Activated naive CD8-positive, alpha-beta T cell treated with anti-CD3 and anti-CD28 coated beads, Interleukin-2, amount 10 ng/mL, durations not matched to agents 7 days and 5 days (primary cell): ENCODE data around the gene CH25H. TPM values are rescaled to one million over a fixed set of nuclear protein-coding genes. Genes with fewer than 3 reads are reported as not detected.
"Not testable (repeated sequence)": the region's sequence is repeated elsewhere in the genome, so short reads cannot be mapped to it uniquely, and the experiment has no call there.

Experiments used
- ATAC-seq: fragments of 150-1000 bp; cut with Tn5 transposase; one replicate; pipeline ENCODE4 v1.10.0; 2021; ENCODE audit warnings: low read depth, moderate library complexity
- POLR2A ChIA-PET: fragments of 350-600 bp; sonication (Branson Sonifier 250); formaldehyde crosslinking; loops from one replicate; lab custom pipeline; 2021; ENCODE audit warnings: antibody characterized with exemption; lab: Charles Lee
- DNase-seq: peaks from one replicate; pipeline ENCODE4 v3.0.0; 2021
- H3K27ac Mint-ChIP-seq: one replicate; pipeline ENCODE4 v1.8.0; 2022; ENCODE audit warnings: mild to moderate bottlenecking, mixed read lengths
- H3K27me3 Mint-ChIP-seq: one replicate; pipeline ENCODE4 v1.8.0; 2022; ENCODE audit warnings: mild to moderate bottlenecking, moderate library complexity, mixed read lengths
- H3K36me3 Mint-ChIP-seq: one replicate; pipeline ENCODE4 v1.8.0; 2021; ENCODE audit warnings: mild to moderate bottlenecking, mixed read lengths
- H3K4me1 Mint-ChIP-seq: one replicate; pipeline ENCODE4 v1.8.0; 2021; ENCODE audit warnings: mixed read lengths
- H3K4me3 Mint-ChIP-seq: one replicate; pipeline ENCODE4 v1.8.0; 2022; ENCODE audit warnings: mild to moderate bottlenecking, moderate library complexity, mixed read lengths
- H3K9me3 Mint-ChIP-seq: one replicate; pipeline ENCODE4 v1.8.0; 2021; ENCODE audit warnings: mixed read lengths
- total RNA-seq, 2 experiments: library from RNA; stranded (reverse); gene quantifications; one replicate each; pipeline ENCODE4 v1.2.3, GENCODE V29; 2021

The CH25H gene
- total RNA-seq, 2 experiments from 2014 or later, result not detected

- H3K9me3 Mint-ChIP-seq, POLR2A ChIA-PET, H3K4me3 Mint-ChIP-seq, DNase-seq, H3K27ac Mint-ChIP-seq, ATAC-seq: not testable (repeated sequence)
- Mint-ChIP-seq H3K27me3 (peaks cover 39% of the 10 kb centered on the region), H3K36me3 (peaks cover 19% of the 10 kb centered on the region), H3K4me1 (peaks cover 22% of the 10 kb centered on the region)
Observed at GRCh38 chr10:89168354-89168900, 38.7 kb downstream of the CH25H start.

- peaks cover 26% of the 10 kb centered on the region for H3K4me1 Mint-ChIP-seq
- peaks cover 15% of the 10 kb centered on the region for H3K36me3 Mint-ChIP-seq
- H3K27ac Mint-ChIP-seq, result no peak overlapping the region
- POLR2A ChIA-PET, result no interaction called here
- H3K4me3 Mint-ChIP-seq, result no peak overlapping the region
- H3K9me3 Mint-ChIP-seq, result no peaks in the 10 kb centered on the region
- peaks cover 34% of the 10 kb centered on the region for H3K27me3 Mint-ChIP-seq
- ATAC-seq (no peak), DNase-seq (no peak)
Observed at GRCh38 chr10:89167915-89168314, 39.2 kb downstream of the CH25H start.

GRCh38 chr10:89165923-89166322, 41.2 kb downstream of the CH25H start:
- POLR2A ChIA-PET, result no interaction called here
- peaks cover 16% of the 10 kb centered on the region for H3K27me3 Mint-ChIP-seq
- peaks cover 24% of the 10 kb centered on the region for H3K4me1 Mint-ChIP-seq
- H3K9me3 Mint-ChIP-seq, result no peaks in the 10 kb centered on the region
- H3K36me3 Mint-ChIP-seq, result peaks cover 13% of the 10 kb centered on the region
- H3K27ac Mint-ChIP-seq, result no peak overlapping the region
- no peak for ATAC-seq
- H3K4me3 Mint-ChIP-seq, result no peak overlapping the region
- no peak for DNase-seq

- no peak for DNase-seq
- H3K4me3 Mint-ChIP-seq, result no peak overlapping the region
Observed at GRCh38 chr10:89164920-89165319, 42.2 kb downstream of the CH25H start.

GRCh38 chr10:89164080-89164479, 43.0 kb downstream of the CH25H start:
- DNase-seq (no peak), ATAC-seq (peak; percentile 18)
- H3K4me1 Mint-ChIP-seq, result peaks cover 24% of the 10 kb centered on the region
- POLR2A ChIA-PET, result interaction anchor here (0.5 to 1.9 kb wide), 5 partner anchors 43 to 250 kb away, joined by 3 to 8 read pairs (median 5); partner anchors contain the start of genes CH25H, FAS and IFIT5
- no peaks in the 10 kb centered on the region for H3K9me3 Mint-ChIP-seq
- peaks cover 10% of the 10 kb centered on the region for H3K27me3 Mint-ChIP-seq
- peak overlapping the region; percentile 82 for H3K4me3 Mint-ChIP-seq
- H3K27ac Mint-ChIP-seq, result peak overlapping the region; percentile 93
- peaks cover 13% of the 10 kb centered on the region for H3K36me3 Mint-ChIP-seq

More at GRCh38 chr10:89164920-89165319, 42.2 kb downstream of the CH25H start:
- Mint-ChIP-seq H3K9me3 (no peaks in the 10 kb centered on the region), H3K4me1 (peaks cover 24% of the 10 kb centered on the region), H3K36me3 (peaks cover 13% of the 10 kb centered on the region), H3K27me3 (peaks cover 9% of the 10 kb centered on the region), H3K27ac (peak overlapping the region; percentile 93)
- POLR2A ChIA-PET, result interaction anchor here (1.1 kb wide), 1 partner anchor 174 kb away, joined by 3 read pairs; the partner anchor contains the start of gene FAS
- no peak for ATAC-seq

GRCh38 chr10:89163265-89163995, 43.7 kb downstream of the CH25H start:
- Mint-ChIP-seq H3K27me3 (peaks cover 6% of the 10 kb centered on the region), H3K9me3 (no peaks in the 10 kb centered on the region), H3K4me3 (peak overlapping the region; percentile 82), H3K27ac (peak overlapping the region; percentile 93), H3K36me3 (peaks cover 9% of the 10 kb centered on the region), H3K4me1 (peaks cover 29% of the 10 kb centered on the region)
- POLR2A ChIA-PET, result interaction anchor here (0.5 to 1.9 kb wide), 6 partner anchors 44 to 251 kb away, joined by 3 to 8 read pairs (median 4); partner anchors contain the start of genes CH25H, FAS and IFIT5
- DNase-seq, result peak; percentile 57
- peak; percentile 99 for ATAC-seq

- ATAC-seq, result no peak
- Mint-ChIP-seq H3K9me3 (no peaks in the 10 kb centered on the region), H3K27me3 (peaks cover 6% of the 10 kb centered on the region), H3K27ac (no peak overlapping the region), H3K36me3 (peaks cover 9% of the 10 kb centered on the region), H3K4me1 (peaks cover 31% of the 10 kb centered on the region), H3K4me3 (no peak overlapping the region)
- no peak for DNase-seq
- POLR2A ChIA-PET, result interaction anchor here (1.9 kb wide), 1 partner anchor 172 kb away, joined by 5 read pairs; the partner anchor contains the start of gene FAS
Observed at GRCh38 chr10:89162596-89162995, 44.5 kb downstream of the CH25H start.

GRCh38 chr10:89160339-89160738, 46.8 kb downstream of the CH25H start:
- H3K36me3 Mint-ChIP-seq, result peaks cover 8% of the 10 kb centered on the region
- no peak for ATAC-seq
- H3K9me3 Mint-ChIP-seq, result peaks cover 1% of the 10 kb centered on the region
- H3K4me3 Mint-ChIP-seq, result no peak overlapping the region
- no peak overlapping the region for H3K27ac Mint-ChIP-seq
- DNase-seq, result no peak
- H3K27me3 Mint-ChIP-seq, result peaks cover 13% of the 10 kb centered on the region
- POLR2A ChIA-PET, result no interaction called here
- H3K4me1 Mint-ChIP-seq, result peaks cover 31% of the 10 kb centered on the region

- Mint-ChIP-seq H3K4me1 (peaks cover 33% of the 10 kb centered on the region), H3K4me3 (no peak overlapping the region), H3K27ac (no peak overlapping the region), H3K27me3 (peaks cover 16% of the 10 kb centered on the region), H3K36me3 (peaks cover 9% of the 10 kb centered on the region), H3K9me3 (peaks cover 2% of the 10 kb centered on the region)
- no peak for ATAC-seq
- no peak for DNase-seq
- POLR2A ChIA-PET, result no interaction called here
Observed at GRCh38 chr10:89159761-89160160, 47.4 kb downstream of the CH25H start.

GRCh38 chr10:89159316-89159715, 47.8 kb downstream of the CH25H start:
- peaks cover 2% of the 10 kb centered on the region for H3K9me3 Mint-ChIP-seq
- no peak for ATAC-seq
- no peak overlapping the region for H3K4me3 Mint-ChIP-seq
- H3K36me3 Mint-ChIP-seq, result peaks cover 6% of the 10 kb centered on the region
- DNase-seq, result no peak
- peaks cover 28% of the 10 kb centered on the region for H3K4me1 Mint-ChIP-seq
- POLR2A ChIA-PET, result no interaction called here
- peaks cover 17% of the 10 kb centered on the region for H3K27me3 Mint-ChIP-seq
- H3K27ac Mint-ChIP-seq, result no peak overlapping the region

GRCh38 chr10:89158446-89158845, 48.7 kb downstream of the CH25H start:
- no peak for ATAC-seq
- Mint-ChIP-seq H3K27me3 (peaks cover 23% of the 10 kb centered on the region), H3K9me3 (peaks cover 2% of the 10 kb centered on the region), H3K36me3 (peaks cover 6% of the 10 kb centered on the region), H3K4me1 (peaks cover 21% of the 10 kb centered on the region), H3K27ac (no peak overlapping the region), H3K4me3 (no peak overlapping the region)
- no peak for DNase-seq
- POLR2A ChIA-PET, result no interaction called here

- Mint-ChIP-seq H3K36me3 (peaks cover 6% of the 10 kb centered on the region), H3K4me3 (no peak overlapping the region), H3K4me1 (peaks cover 15% of the 10 kb centered on the region), H3K9me3 (peaks cover 2% of the 10 kb centered on the region), H3K27me3 (peaks cover 23% of the 10 kb centered on the region), H3K27ac (no peak overlapping the region)
- ATAC-seq, result no peak
- POLR2A ChIA-PET, result no interaction called here
- DNase-seq, result no peak
Observed at GRCh38 chr10:89156161-89156835, 50.8 kb downstream of the CH25H start.
